Panc1 (cell line): Measurements from ENCODE around the gene TLDC2. TPM values are rescaled to one million over a fixed set of nuclear protein-coding genes. Genes with fewer than 3 reads are reported as not detected.

ENCODE experiments used
- ATAC-seq: fragments of 200-7000 bp; cut with Tn5 transposase; 2 replicates; pipeline ENCODE4 v1.9.1; 2020; ENCODE audit warnings: mild to moderate bottlenecking, moderate library complexity
- BruUV-seq: library from RNA; stranded (reverse); fragments of 400-500 nt; replicated peaks from 2 replicates; lab custom pipeline; 2021; lab: Mats Ljungman, UMichigan
- CTCF ChIA-PET: fragments of 300-600 bp; sonication (Branson Sonifier 250); formaldehyde crosslinking; loops from one replicate; lab custom pipeline; 2022; ENCODE audit warnings: antibody characterized with exemption; lab: Charles Lee
- POLR2A ChIA-PET: fragments of 300-600 bp; sonication (Branson Sonifier 250); formaldehyde crosslinking; loops from one replicate; lab custom pipeline; 2022; ENCODE audit warnings: antibody characterized with exemption; lab: Charles Lee
- DNase-seq: peaks from one replicate; pipeline ENCODE4 v3.0.0-alpha.2; 2010; ENCODE audit warnings: low read depth, low spot score
- H3K27ac ChIP-seq: 2 replicates; pipeline ENCODE4 v1.5.1; 2011; ENCODE audit warnings: mild to moderate bottlenecking, low read length, inconsistent platforms
- H3K27me3 ChIP-seq: fragments of 200-500 bp; sonication (Bioruptor generic); 2 replicates; pipeline ENCODE4 v1.6.0; 2014; ENCODE audit warnings: low read length, inconsistent platforms; ENCODE audit not compliant: control insufficient read depth, insufficient read depth
- H3K36me3 ChIP-seq: fragments of 200-500 bp; sonication (Bioruptor generic); 2 replicates; pipeline ENCODE4 v1.5.1; 2014; ENCODE audit warnings: inconsistent platforms, mild to moderate bottlenecking, low read length, moderate library complexity; ENCODE audit not compliant: control insufficient read depth, insufficient read depth
- H3K4me1 ChIP-seq: 2 replicates; pipeline ENCODE4 v1.5.1; 2011; ENCODE audit warnings: inconsistent platforms, mild to moderate bottlenecking, low read length, moderate library complexity; ENCODE audit not compliant: control insufficient read depth, insufficient read depth
- H3K4me3 ChIP-seq, 2 experiments: 2 replicates each; pipeline ENCODE4 v1.5.1; 2011 to 2012; ENCODE audit warnings: low read depth in 2 of 2, low read length in 2 of 2, mild to moderate bottlenecking in 2 of 2, inconsistent platforms in 1 of 2, moderate library complexity in 1 of 2
- H3K9me3 ChIP-seq: fragments of 200-500 bp; sonication (Bioruptor generic); 2 replicates; pipeline ENCODE4 v1.5.1; 2014; ENCODE audit warnings: low read depth, mild to moderate bottlenecking, inconsistent platforms, low read length, moderate library complexity; ENCODE audit not compliant: control insufficient read depth, insufficient read depth
- CTCF ChIP-seq: fragments of 450-650 bp; IDR thresholded peaks from 2 replicates; pipeline ENCODE4 v1.5.1; 2017; ENCODE audit warnings: mild to moderate bottlenecking
- POLR2AphosphoS5 ChIP-seq: IDR thresholded peaks from 2 replicates; pipeline ENCODE4 v1.6.1; 2012; ENCODE audit warnings: mild to moderate bottlenecking, low read depth, low read length, moderate library complexity
- REST ChIP-seq, 2 experiments: IDR thresholded peaks; 2 replicates each; pipeline ENCODE4 v1.6.1; 2011 to 2012; ENCODE audit warnings: low read depth in 2 of 2, control low read depth in 1 of 2, low read length in 1 of 2, mild to moderate bottlenecking in 1 of 2, moderate library complexity in 1 of 2; ENCODE audit not compliant: insufficient read depth in 1 of 2
- SIN3A ChIP-seq: IDR thresholded peaks from 2 replicates; pipeline ENCODE4 v1.6.1; 2012; ENCODE audit warnings: low read depth, mild to moderate bottlenecking, low read length, moderate library complexity, borderline replicate concordance; ENCODE audit not compliant: insufficient read depth
- TCF7L2 ChIP-seq: IDR thresholded peaks from 2 replicates; pipeline ENCODE4 v1.6.1; 2011; ENCODE audit warnings: mild to moderate bottlenecking, low read depth, low read length, inconsistent platforms
- in situ Hi-C: cut with HindIII; loops from 2 replicates; pipeline ENCODE4 v1.10.0; 2016; ENCODE audit warnings: low sequenced_read_pairs, low pct_unique_long_range_greater_than_20kb
- intact Hi-C: fragments of 100-400 bp; cut with micrococcal nuclease; formaldehyde crosslinking; loops from one replicate; pipeline ENCODE4 v1.10.0; 2022; ENCODE audit not compliant: unreplicated experiment
- total RNA-seq: library from RNA; stranded (reverse); gene quantifications from one replicate; pipeline ENCODE4 v1.2.1, GENCODE V29; 2021; ENCODE audit not compliant: unreplicated experiment

TLDC2 gene
- total RNA-seq, 1 experiment from 2014 or later: not detected

GRCh38 chr20:36891211-36891610 lies 15.3 kb downstream of the TLDC2 start:
- H3K9me3 ChIP-seq: no peaks in the 10 kb centered on the region
- ChIA-PET CTCF (no interaction called here), POLR2A (no interaction called here)
- TF ChIP-seq CTCF: no peak
- no peak for TF ChIP-seq REST (IDR thresholded peaks at IDR 0.05; ENCODE audit: insufficient read depth in 1 of 2, low read depth in 2 of 2, low read length in 1 of 2)
- TF ChIP-seq POLR2AphosphoS5: no peak
- H3K36me3 ChIP-seq: no peaks in the 10 kb centered on the region
- intact Hi-C loops (no loop called here), in situ Hi-C loops (no loop called here)
- no peak for DNase-seq
- H3K4me3 ChIP-seq: no peak overlapping the region
- H3K4me1 ChIP-seq: no peaks in the 10 kb centered on the region; the same call in 1 of the 2 replicates
- H3K27me3 ChIP-seq: no peaks in the 10 kb centered on the region
- BruUV-seq: no TSS peak
- no peak overlapping the region for H3K27ac ChIP-seq
- no peak for ATAC-seq

GRCh38 chr20:36893801-36894200 lies 17.9 kb downstream of the TLDC2 start:
- Histone ChIP-seq H3K36me3 (no peaks in the 10 kb centered on the region), H3K27ac (no peak overlapping the region), H3K4me3 (no peak overlapping the region), H3K4me1 (no peaks in the 10 kb centered on the region), H3K27me3 (no peaks in the 10 kb centered on the region), H3K9me3 (no peaks in the 10 kb centered on the region)
- TF ChIP-seq TCF7L2 (no peak), POLR2AphosphoS5 (no peak), SIN3A (no peak), REST (IDR thresholded peaks at IDR 0.05; ENCODE audit: insufficient read depth in 1 of 2, low read depth in 2 of 2, low read length in 1 of 2) (no peak), CTCF (no peak)
- ATAC-seq (no peak), DNase-seq (no peak)
- BruUV-seq: no TSS peak
- in situ Hi-C loops (no loop called here), intact Hi-C loops (no loop called here)
- ChIA-PET POLR2A (interaction anchor here (0.6 kb wide), 1 partner anchor 778 kb away, joined by 5 read pairs; no protein-coding TSS in a partner anchor), CTCF (no interaction called here)
